Inflammatory macrophage (primary cell): Measurements from ENCODE around the gene DOC2A.
"Not testable (repeated sequence)": the region's sequence is repeated elsewhere in the genome, so short reads cannot be mapped to it uniquely, and the experiment has no call there.

ENCODE experiments used
- DNase-seq, 2 donors: peaks; one replicate each; pipeline ENCODE4 v3.0.0-alpha.2; 2020 to 2022
- total RNA-seq, 18 experiments: gene quantifications; one replicate each; lab custom pipeline; 2026; ENCODE audit warnings: mixed read lengths in 6 of 18, inconsistent platforms in 2 of 18; lab: John Stamatoyannopoulos, UW

The DOC2A gene
- 0.03 to 0.48 (median 0.15) reads per million in 18 experiments for total RNA-seq

DNA sequence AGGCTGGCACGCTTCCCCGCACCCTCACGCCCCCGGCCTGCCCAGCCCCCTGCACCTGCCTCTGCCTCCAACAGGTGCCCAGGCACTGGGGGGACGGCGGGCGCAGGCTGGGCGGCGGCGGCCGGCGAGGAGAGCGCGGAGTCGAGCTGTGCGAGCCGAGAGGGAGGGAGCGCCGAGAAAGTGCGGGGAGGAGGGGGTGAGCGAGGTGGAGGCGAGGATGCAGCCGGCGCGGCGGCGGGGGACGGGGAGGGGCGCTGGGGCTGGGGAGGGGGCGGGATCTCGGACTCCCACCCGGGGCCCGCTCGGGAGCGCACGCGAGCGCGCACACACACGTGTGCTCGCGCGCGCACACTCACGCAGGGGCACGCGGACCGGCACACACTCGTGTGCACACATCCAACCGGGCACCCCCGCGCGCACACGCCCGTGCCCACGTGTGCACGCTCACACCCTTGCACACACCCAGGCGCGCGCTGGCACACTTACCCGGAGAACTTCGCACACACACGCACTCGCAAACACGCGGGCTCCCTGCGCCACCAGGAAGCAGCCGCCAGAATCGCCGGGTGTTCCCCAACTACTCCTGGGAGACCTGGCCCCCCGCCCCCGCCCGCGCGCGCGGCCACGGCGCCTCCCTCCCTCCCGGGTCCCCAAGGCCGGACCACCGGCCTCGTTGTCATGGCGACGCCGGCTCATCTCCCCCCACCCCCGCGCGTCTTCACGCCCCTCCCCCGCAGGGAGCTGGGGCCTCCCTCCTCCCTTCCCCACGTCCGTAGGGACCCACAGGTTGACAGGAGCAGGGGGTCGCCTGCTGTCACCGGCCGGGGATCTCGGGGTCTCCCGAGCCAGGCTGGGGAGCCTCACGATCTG, at the start of gene DOC2A:
Gene DOC2A, minus strand, starts transcription at position 184 of the 870 bp plus-strand sequence. CDS start 805 bp downstream, outside the sequence.
- no peak for DNase-seq

- DNase-seq = no peak
Measured at GRCh38 chr16:30060346-30060745, 49.5 kb upstream of the DOC2A start.

DNA sequence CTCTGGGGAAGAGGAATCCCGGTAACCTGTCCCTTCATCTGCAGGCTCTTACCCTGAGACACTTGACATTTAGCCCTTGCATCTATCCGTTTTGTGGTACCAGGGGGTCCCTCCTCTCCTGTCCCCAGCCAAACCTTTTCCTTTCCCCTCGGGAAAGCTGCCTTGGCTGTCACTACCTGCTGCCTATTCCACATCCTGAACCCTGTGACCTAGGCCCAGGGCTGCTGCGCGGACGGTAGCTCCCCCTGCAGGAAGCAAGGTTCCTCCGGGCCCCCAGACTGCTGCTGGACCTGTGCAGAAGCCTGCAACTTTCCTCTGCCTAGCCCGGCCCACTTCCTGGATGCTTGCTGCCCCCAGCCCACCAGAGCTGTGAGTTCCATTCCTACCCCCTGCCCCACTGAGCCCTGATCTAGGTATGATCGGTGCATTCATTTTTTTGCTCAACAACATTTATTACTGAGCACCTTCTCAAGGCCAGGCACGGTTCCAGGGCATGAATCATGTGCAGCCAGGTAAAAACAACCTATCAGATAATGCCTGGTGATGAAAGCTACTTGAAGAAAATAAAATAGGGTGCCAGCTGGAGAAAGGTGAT, 44.2 kb upstream of the DOC2A start:
- DNase-seq = peak; percentile 33 to 49

GRCh38 chr16:30054451-30054850, 43.6 kb upstream of the DOC2A start:
- no peak for DNase-seq

DNA sequence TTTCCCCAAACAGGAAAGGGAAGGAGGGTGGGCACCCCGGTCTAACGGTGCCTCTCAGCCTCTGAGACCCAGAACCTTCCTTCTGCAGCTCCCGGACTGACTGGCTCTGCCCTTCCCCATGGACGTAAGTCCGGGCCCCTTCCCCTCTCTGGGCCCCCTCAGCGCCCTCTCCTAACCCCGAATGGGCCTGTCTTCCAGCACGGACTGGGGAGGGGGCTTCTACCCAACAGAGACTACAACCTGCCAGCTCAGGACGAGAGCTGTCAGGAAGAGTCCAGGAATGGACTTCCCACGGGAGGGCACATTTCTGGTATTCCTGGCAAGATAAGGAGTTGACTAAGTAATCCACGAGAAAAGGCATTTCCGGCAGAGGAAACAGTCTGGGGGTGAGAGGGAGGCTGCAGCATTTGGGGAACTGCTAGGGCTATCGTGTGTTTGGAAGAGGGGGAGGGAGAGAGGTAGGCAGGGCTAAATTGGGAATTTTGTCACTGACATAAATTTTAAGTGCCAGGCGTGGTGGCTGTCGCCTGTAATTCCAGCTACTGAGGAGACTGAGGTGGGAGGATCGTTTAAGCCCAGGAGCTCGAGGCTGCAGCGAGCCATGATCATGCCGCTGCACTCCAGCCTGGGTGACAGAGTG, 42.7 kb upstream of the DOC2A start:
- DNase-seq = peak in 1 of 2 donors; percentile 44

- DNase-seq = peak; percentile 92 to 94
Measured at GRCh38 chr16:30052671-30053372, 42.0 kb upstream of the DOC2A start.

- DNase-seq = no peak
Measured at GRCh38 chr16:30051518-30051917, 40.7 kb upstream of the DOC2A start.

- no peak for DNase-seq
Measured at GRCh38 chr16:30049871-30050270, 39.0 kb upstream of the DOC2A start.

DNA sequence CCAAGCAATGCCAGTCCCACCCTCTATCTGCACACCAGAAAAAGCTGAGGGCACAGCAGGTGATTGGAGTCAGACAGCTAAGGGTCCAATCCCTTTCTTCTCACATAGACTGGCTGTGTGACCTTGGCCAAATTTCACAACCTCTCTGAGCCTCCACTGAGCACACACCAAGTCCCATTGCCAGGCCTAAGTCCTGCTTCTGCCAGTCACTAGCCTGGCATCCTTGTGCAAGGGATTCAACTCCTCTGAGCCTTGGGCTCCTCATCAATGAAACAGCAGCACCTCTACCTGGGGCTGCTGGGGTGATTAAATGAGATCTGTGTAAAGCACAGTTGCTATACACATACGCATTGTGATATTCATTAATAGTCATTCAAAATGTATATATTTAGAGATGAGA, 35.8 kb upstream of the DOC2A start:
- DNase-seq = no peak

DNA sequence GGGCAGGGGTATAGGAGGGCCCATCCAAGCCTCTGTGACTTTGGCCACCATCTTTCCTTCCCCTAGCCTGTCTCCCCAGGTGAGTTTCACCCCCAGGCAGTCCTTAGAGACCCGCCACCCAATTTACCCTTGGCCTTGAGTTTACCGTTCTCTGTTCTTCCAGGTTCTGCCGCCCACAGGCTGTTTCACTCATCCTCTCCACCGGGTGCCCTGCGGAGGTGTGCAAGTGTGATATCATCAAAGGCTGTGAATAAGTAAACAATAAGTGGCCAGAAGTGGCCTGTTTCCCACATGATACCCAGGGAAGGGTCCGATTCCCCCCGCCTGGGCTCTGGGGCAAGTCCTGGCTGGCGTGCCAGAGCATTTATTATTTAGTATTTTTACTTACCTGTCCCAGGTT, 35.4 kb upstream of the DOC2A start:
- DNase-seq = no peak

DNA sequence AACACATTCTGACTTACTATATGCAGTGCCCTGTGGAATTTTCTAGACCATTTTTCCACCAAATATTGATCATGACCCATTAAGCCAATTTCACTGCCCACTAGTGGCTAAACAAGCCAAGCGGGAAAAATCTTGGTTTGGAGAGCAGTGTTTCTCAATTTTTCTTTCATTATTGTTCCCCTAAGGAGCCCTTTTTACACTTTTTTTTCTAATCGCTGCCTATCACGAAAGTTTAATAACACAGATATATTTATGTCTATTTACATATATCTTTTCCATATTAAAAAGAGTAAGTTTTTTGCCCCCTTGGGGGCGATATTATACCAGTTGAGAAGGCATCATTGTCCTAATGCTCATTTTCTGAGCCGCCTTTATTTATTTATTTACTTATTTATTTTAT, 31.0 kb upstream of the DOC2A start:
- peak; percentile 31 to 56 for DNase-seq

- DNase-seq = not testable (repeated sequence)
Measured at GRCh38 chr16:30040690-30041089, 29.9 kb upstream of the DOC2A start.

DNA sequence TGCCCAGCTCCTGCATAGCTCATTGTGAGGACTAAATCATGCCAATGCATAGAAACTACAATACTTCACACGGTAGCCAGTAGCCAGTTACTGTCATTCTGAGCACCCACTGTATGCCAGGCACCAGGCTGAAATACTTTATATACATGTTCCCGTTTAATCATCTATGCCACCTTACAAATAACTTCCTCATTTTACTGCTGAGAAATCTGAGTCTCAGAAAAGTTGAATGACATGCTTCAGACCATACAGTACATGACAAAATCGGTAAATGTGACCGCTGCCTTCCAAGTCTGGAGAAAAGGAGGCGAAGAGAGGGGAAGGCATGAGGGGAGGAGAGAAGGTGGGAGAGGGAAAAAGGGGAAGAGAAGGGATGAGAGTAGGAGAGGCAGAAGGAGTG, 29.4 kb upstream of the DOC2A start:
- DNase-seq = peak; percentile 27 to 56

GRCh38 chr16:30033270-30033669, 22.4 kb upstream of the DOC2A start:
- no peak for DNase-seq

- DNase-seq = peak; percentile 71 to 75
Measured at GRCh38 chr16:30032083-30032819, 21.4 kb upstream of the DOC2A start.

DNA sequence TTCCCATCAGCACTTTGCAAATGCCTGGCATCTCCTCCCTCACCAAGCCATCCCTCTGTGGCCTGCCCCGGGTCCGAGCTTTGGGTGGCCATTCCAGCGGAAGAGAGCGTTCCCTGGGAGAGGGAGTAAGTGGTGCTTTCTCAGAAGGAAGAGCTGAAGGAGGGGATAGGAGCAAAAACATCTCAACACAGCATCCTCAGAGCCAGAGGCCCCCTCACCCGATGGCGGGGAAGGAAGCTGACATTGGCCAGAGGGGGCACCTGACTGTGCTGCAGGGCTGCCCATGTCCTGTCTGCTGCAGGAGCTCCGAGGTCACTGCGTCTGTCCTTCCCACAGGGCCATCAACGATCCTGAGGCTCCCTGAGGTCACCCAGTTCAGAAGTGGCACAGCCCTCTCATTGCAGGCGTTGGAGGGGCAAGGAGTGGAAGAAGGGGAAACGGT, 20.7 kb upstream of the DOC2A start:
- no peak for DNase-seq

GRCh38 chr16:30030841-30031413, 20.1 kb upstream of the DOC2A start, which contains the start of gene TLCD3B:
Gene TLCD3B (minus strand): TSS chr16:30031271. CDS start chr16:30030527, 744 bp downstream.
- DNase-seq = no peak

GRCh38 chr16:30030011-30030685, 19.3 kb upstream of the DOC2A start:
- no peak for DNase-seq

DNA sequence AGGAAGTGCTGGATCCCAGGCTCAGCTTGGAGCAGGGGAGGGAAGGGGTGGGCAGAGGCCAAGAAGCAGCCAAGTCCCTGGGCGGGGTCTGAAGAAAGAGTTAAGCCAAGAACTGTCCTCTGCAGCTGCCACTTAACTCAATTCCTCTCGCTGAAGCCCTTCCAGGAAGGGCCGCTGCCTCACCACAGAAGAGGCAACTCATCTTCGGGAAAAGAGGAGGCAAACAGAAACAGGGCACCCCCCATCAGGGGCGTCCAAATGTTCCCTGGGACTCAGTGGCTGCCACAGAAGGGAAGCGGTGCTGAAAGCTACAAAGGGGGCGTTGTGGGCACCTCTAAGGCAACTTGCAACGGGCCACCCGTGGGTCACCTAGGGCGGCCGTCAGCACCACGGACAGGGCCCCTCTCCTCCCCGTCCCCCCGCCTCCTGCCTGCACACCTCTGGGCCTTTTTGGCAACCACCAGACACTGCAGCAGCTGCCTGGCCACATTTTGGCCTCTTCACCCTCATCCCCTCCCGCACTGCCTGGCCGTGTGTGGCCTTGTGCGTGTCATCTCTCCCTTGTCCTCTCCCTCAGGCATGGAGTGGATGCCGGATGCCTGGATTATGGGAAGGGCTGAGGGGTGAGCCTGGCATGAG, 17.7 kb upstream of the DOC2A start:
- no peak for DNase-seq
